Measurements from ENCODE around the gene CRLF3.

Gene CRLF3

DNA sequence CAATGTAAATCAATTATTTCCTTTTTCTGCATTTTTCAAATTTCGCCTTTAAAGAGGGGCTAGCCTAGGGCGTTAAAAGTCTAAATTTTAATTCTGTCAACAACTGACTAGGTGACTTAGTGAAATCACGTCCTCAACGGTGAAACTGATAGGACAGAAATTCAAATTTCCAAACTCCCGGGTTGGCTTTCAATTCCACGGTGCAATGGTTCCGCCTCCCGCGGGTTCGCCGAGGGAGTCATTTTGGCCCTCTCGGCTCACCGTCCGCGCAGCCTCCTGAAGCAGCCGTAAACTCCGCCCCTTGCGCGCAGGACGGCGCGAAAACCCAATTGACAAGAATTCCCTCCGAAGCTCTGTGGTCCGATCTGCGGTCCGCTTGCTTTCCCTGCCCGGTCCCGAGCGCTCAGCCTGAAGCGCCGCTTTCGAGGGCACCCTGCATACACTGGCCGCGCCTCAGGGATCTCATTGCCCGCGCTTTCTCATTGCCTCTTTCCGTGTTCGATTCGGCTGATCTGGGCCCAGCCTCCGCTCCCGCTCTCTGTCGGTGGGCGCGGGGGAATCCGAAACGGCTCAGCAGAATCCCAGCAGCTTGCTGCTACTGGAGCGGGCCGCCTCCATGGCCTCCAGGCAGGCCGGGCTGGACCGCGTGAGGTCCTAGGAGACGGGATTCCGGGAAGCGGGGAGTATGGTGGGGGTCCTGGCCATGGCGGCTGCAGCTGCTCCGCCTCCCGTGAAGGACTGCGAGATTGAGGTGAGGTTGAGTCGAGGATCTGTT, 7.4 kb upstream of the CRLF3 start, which contains the start of gene ATAD5 (continued):
- TF ChIP-seq KLF9 (tag by site-specific recombination; IDR thresholded peaks at IDR 0.05; ENCODE audit: low read depth): peak; percentile 32; the same call in 1 of the 2 replicates
- TF ChIP-seq HOXC10 (CRISPR knock-in tag; IDR thresholded peaks at IDR 0.05): no peak
- no peak for TF ChIP-seq ZNF214 (tag by site-specific recombination; IDR thresholded peaks at IDR 0.05; ENCODE audit: borderline replicate concordance)
- no peak for TF ChIP-seq BCL11B (tag by site-specific recombination; IDR thresholded peaks at IDR 0.05; ENCODE audit: low read depth)
- peak; percentile 91 for TF ChIP-seq PRDM1 (tag by site-specific recombination; IDR thresholded peaks at IDR 0.05)
- TF ChIP-seq OSR2 (tag by site-specific recombination; IDR thresholded peaks at IDR 0.05): no peak
- peak; percentile 100 for TF ChIP-seq ZBTB17 (tag by site-specific recombination; IDR thresholded peaks at IDR 0.05)
- TF ChIP-seq, protein P1, sequence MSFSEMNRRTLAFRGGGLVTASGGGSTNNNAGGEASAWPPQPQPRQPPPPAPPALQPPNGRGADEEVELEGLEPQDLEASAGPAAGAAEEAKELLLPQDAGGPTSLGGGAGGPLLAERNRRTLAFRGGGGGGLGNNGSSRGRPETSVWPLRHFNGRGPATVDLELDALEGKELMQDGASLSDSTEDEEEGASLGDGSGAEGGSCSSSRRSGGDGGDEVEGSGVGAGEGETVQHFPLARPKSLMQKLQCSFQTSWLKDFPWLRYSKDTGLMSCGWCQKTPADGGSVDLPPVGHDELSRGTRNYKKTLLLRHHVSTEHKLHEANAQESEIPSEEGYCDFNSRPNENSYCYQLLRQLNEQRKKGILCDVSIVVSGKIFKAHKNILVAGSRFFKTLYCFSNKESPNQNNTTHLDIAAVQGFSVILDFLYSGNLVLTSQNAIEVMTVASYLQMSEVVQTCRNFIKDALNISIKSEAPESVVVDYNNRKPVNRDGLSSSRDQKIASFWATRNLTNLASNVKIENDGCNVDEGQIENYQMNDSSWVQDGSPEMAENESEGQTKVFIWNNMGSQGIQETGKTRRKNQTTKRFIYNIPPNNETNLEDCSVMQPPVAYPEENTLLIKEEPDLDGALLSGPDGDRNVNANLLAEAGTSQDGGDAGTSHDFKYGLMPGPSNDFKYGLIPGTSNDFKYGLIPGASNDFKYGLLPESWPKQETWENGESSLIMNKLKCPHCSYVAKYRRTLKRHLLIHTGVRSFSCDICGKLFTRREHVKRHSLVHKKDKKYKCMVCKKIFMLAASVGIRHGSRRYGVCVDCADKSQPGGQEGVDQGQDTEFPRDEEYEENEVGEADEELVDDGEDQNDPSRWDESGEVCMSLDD (tag by site-specific recombination; IDR thresholded peaks at IDR 0.05): no peak
- peak; percentile 87 for TF ChIP-seq GLIS2 (tag by site-specific recombination; IDR thresholded peaks at IDR 0.05)
- TF ChIP-seq, protein P2, sequence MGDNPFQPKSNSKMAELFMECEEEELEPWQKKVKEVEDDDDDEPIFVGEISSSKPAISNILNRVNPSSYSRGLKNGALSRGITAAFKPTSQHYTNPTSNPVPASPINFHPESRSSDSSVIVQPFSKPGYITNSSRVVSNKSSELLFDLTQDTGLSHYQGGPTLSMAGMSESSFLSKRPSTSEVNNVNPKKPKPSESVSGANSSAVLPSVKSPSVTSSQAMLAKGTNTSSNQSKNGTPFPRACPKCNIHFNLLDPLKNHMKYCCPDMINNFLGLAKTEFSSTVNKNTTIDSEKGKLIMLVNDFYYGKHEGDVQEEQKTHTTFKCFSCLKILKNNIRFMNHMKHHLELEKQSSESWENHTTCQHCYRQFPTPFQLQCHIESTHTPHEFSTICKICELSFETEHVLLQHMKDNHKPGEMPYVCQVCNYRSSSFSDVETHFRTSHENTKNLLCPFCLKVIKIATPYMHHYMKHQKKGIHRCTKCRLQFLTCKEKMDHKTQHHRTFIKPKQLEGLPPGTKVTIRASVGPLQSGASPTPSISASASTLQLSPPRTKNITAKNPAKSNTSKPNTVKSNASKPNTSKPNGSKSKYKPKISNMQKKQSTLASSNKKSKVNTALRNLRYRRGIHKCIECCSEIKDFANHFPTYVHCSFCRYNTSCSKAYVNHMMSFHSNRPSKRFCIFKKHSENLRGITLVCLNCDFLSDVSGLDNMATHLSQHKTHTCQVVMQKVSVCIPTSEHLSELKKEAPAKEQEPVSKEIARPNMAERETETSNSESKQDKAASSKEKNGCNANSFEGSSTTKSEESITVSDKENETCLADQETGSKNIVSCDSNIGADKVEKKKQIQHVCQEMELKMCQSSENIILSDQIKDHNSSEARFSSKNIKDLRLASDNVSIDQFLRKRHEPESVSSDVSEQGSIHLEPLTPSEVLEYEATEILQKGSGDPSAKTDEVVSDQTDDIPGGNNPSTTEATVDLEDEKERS (tag by site-specific recombination; IDR thresholded peaks at IDR 0.05): no peak
- TF ChIP-seq ZNF518A (tag by site-specific recombination; conservative IDR thresholded peaks at IDR 0.05; ENCODE audit: low read depth): peak; percentile 44; the same call in 1 of the 2 replicates
- TF ChIP-seq, protein P3, sequence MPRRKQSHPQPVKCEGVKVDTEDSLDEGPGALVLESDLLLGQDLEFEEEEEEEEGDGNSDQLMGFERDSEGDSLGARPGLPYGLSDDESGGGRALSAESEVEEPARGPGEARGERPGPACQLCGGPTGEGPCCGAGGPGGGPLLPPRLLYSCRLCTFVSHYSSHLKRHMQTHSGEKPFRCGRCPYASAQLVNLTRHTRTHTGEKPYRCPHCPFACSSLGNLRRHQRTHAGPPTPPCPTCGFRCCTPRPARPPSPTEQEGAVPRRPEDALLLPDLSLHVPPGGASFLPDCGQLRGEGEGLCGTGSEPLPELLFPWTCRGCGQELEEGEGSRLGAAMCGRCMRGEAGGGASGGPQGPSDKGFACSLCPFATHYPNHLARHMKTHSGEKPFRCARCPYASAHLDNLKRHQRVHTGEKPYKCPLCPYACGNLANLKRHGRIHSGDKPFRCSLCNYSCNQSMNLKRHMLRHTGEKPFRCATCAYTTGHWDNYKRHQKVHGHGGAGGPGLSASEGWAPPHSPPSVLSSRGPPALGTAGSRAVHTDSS (tag by site-specific recombination; IDR thresholded peaks at IDR 0.05): no peak
- no peak for TF ChIP-seq HIC1 (tag by site-specific recombination; IDR thresholded peaks at IDR 0.05)
- TF ChIP-seq TRIM28 (IDR thresholded peaks at IDR 0.05; ENCODE audit: borderline replicate concordance, low read length): peak; percentile 47; the same call in 1 of the 2 replicates
- peak; percentile 69; the same call in 1 of the 2 replicates for TF ChIP-seq ZFP37 (tag by site-specific recombination; IDR thresholded peaks at IDR 0.05)
- TF ChIP-seq IKZF3 (tag by site-specific recombination; IDR thresholded peaks at IDR 0.05): peak; percentile 84
- TF ChIP-seq ZNF202 (tag by site-specific recombination; IDR thresholded peaks at IDR 0.05; ENCODE audit: borderline replicate concordance): no peak
- peak; percentile 18; the same call in 1 of the 2 replicates for TF ChIP-seq ZBTB7A (tag by site-specific recombination; IDR thresholded peaks at IDR 0.05; ENCODE audit: low read depth)
- TF ChIP-seq ZNF76 (tag by site-specific recombination; IDR thresholded peaks at IDR 0.05; ENCODE audit: borderline replicate concordance, low read depth): peak; percentile 59; the same call in 1 of the 2 replicates
- TF ChIP-seq, protein P4, sequence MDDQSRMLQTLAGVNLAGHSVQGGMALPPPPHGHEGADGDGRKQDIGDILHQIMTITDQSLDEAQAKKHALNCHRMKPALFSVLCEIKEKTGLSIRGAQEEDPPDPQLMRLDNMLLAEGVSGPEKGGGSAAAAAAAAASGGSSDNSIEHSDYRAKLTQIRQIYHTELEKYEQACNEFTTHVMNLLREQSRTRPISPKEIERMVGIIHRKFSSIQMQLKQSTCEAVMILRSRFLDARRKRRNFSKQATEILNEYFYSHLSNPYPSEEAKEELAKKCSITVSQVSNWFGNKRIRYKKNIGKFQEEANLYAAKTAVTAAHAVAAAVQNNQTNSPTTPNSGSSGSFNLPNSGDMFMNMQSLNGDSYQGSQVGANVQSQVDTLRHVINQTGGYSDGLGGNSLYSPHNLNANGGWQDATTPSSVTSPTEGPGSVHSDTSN (CRISPR knock-in tag; IDR thresholded peaks at IDR 0.05): peak; percentile 64; the same call in 1 of the 2 replicates
- TF ChIP-seq KLF8 (tag by site-specific recombination; IDR thresholded peaks at IDR 0.05): peak; percentile 73
- TF ChIP-seq ZNF335 (tag by site-specific recombination; conservative IDR thresholded peaks at IDR 0.05): peak; percentile 97

Measured in HEK293 (cell line).